ENCODE measurements around the gene GON4L.
"Not testable (repeated sequence)": the region's sequence is repeated elsewhere in the genome, so short reads cannot be mapped to it uniquely, and the experiment has no call there.

GON4L gene

GRCh38 chr1:155760751-155761475, 96.1 kb downstream of the GON4L start:
- in situ Hi-C loops (cut with MboI; ENCODE audit: low sequenced_read_pairs) = no loop called here

GRCh38 chr1:155759966-155760630, 96.9 kb downstream of the GON4L start:
- in situ Hi-C loops (cut with MboI; ENCODE audit: low sequenced_read_pairs) = no loop called here

GRCh38 chr1:155759017-155759416, 98.0 kb downstream of the GON4L start:
- in situ Hi-C loops (cut with MboI; ENCODE audit: low sequenced_read_pairs) = not testable (repeated sequence)

- in situ Hi-C loops (cut with MboI; ENCODE audit: low sequenced_read_pairs) = not testable (repeated sequence)
Measured at GRCh38 chr1:155748141-155748540, 108.9 kb downstream of the GON4L start.

GRCh38 chr1:155747586-155747985, 109.4 kb downstream of the GON4L start:
- in situ Hi-C loops (cut with MboI; ENCODE audit: low sequenced_read_pairs) = not testable (repeated sequence)

GRCh38 chr1:155745284-155746228, 111.5 kb downstream of the GON4L start:
- in situ Hi-C loops (cut with MboI; ENCODE audit: low sequenced_read_pairs) = not testable (repeated sequence)

- in situ Hi-C loops (cut with MboI; ENCODE audit: low sequenced_read_pairs) = no loop called here
Measured at GRCh38 chr1:155744711-155745283, 112.2 kb downstream of the GON4L start.

- in situ Hi-C loops (cut with MboI; ENCODE audit: low sequenced_read_pairs) = no loop called here
Measured at GRCh38 chr1:155741908-155742307, 115.1 kb downstream of the GON4L start.

- in situ Hi-C loops (cut with MboI; ENCODE audit: low sequenced_read_pairs) = no loop called here
Measured at GRCh38 chr1:155740995-155741394, 116.0 kb downstream of the GON4L start.

GRCh38 chr1:155729031-155729898, 127.7 kb downstream of the GON4L start:
- in situ Hi-C loops (cut with MboI; ENCODE audit: low sequenced_read_pairs) = no loop called here

GRCh38 chr1:155725142-155725541, 131.9 kb downstream of the GON4L start:
- in situ Hi-C loops (cut with MboI; ENCODE audit: low sequenced_read_pairs) = no loop called here

GRCh38 chr1:155719703-155720102, 137.3 kb downstream of the GON4L start:
- in situ Hi-C loops (cut with MboI; ENCODE audit: low sequenced_read_pairs) = no loop called here

- in situ Hi-C loops (cut with MboI; ENCODE audit: low sequenced_read_pairs) = not testable (repeated sequence)
Measured at GRCh38 chr1:155718524-155719115, 138.4 kb downstream of the GON4L start.

GRCh38 chr1:155717041-155717440, 140.0 kb downstream of the GON4L start:
- in situ Hi-C loops (cut with MboI; ENCODE audit: low sequenced_read_pairs) = no loop called here

- in situ Hi-C loops (cut with MboI; ENCODE audit: low sequenced_read_pairs) = no loop called here
Measured at GRCh38 chr1:155715777-155716176, 141.2 kb downstream of the GON4L start.

- in situ Hi-C loops (cut with MboI; ENCODE audit: low sequenced_read_pairs) = not testable (repeated sequence)
Measured at GRCh38 chr1:155715056-155715455, 142.0 kb downstream of the GON4L start.

- in situ Hi-C loops (cut with MboI; ENCODE audit: low sequenced_read_pairs) = no loop called here
Measured at GRCh38 chr1:155713075-155713474, 143.9 kb downstream of the GON4L start.

GRCh38 chr1:155712636-155713035, 144.4 kb downstream of the GON4L start:
- in situ Hi-C loops (cut with MboI; ENCODE audit: low sequenced_read_pairs) = not testable (repeated sequence)

GRCh38 chr1:155711457-155711856, 145.6 kb downstream of the GON4L start:
- in situ Hi-C loops (cut with MboI; ENCODE audit: low sequenced_read_pairs) = not testable (repeated sequence)

GRCh38 chr1:155709391-155709790, 147.6 kb downstream of the GON4L start:
- in situ Hi-C loops (cut with MboI; ENCODE audit: low sequenced_read_pairs) = no loop called here

Measured in hTERT RPE-1 (cell line).